Measurements from ENCODE around the gene GMPPB.

DNA sequence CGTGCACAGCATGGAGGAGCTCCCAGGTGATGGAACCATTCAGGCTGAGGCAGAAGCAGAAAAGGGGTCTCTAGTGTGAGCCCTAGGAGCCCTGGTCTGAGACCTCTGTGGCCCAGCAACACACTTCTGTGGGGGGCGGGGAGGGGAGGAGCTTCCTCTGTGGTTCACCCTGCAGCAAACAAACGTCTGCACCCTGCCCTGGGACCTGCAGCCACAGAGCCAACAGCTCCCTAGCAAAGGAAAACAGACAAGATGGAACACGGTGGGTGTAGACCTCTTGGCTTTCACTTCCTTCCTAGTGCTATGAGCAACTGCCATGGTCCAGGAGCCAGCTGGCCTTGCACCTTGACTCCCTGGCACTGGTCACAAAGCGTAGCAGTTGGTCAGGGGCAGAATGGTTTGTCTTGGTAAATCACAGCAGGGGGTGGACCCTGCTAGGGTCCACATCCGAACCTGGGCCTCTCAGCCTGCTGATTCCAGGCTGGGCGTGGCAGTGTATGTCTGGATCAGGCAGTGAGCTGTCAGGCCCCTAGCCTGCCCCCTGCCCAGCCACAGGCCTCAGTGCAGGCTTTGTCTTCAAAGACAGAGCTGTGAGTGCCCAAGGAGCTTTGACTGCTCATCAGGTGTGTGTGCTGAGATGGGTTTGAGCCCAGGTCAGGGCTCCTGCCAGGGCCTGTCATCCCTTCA is 11.0 kb downstream of the GMPPB start:
- TF ChIP-seq, protein P1, sequence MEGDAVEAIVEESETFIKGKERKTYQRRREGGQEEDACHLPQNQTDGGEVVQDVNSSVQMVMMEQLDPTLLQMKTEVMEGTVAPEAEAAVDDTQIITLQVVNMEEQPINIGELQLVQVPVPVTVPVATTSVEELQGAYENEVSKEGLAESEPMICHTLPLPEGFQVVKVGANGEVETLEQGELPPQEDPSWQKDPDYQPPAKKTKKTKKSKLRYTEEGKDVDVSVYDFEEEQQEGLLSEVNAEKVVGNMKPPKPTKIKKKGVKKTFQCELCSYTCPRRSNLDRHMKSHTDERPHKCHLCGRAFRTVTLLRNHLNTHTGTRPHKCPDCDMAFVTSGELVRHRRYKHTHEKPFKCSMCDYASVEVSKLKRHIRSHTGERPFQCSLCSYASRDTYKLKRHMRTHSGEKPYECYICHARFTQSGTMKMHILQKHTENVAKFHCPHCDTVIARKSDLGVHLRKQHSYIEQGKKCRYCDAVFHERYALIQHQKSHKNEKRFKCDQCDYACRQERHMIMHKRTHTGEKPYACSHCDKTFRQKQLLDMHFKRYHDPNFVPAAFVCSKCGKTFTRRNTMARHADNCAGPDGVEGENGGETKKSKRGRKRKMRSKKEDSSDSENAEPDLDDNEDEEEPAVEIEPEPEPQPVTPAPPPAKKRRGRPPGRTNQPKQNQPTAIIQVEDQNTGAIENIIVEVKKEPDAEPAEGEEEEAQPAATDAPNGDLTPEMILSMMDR (IDR thresholded peaks at IDR 0.05) = no peak
- no peak for TF ChIP-seq POLR2A (IDR thresholded peaks at IDR 0.05)

Measured in adrenal gland (tissue), 5 donors.